Measurements from ENCODE around the gene RINL.

DNA sequence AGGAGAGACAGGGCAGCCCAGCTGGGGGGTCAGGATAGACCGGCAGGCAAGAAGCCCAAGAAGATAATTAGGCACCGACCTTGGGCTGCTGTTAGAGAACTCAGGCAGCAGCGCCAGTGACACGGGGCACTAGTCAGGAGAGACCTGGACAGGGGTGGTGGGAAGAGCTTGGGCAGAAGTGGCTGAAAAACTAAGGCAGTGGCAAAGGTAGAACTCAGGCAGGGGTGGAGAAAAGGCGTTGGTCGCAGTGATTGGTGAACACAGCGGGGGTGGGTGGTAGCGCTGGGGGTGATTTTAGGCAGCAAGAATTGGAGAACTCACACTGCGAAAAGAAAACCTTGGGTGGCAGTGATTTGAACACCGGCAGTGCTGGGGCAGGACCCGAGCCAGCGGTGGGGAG lies 29.6 kb upstream of the RINL start:
- TF ChIP-seq, protein P1, sequence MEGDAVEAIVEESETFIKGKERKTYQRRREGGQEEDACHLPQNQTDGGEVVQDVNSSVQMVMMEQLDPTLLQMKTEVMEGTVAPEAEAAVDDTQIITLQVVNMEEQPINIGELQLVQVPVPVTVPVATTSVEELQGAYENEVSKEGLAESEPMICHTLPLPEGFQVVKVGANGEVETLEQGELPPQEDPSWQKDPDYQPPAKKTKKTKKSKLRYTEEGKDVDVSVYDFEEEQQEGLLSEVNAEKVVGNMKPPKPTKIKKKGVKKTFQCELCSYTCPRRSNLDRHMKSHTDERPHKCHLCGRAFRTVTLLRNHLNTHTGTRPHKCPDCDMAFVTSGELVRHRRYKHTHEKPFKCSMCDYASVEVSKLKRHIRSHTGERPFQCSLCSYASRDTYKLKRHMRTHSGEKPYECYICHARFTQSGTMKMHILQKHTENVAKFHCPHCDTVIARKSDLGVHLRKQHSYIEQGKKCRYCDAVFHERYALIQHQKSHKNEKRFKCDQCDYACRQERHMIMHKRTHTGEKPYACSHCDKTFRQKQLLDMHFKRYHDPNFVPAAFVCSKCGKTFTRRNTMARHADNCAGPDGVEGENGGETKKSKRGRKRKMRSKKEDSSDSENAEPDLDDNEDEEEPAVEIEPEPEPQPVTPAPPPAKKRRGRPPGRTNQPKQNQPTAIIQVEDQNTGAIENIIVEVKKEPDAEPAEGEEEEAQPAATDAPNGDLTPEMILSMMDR (IDR thresholded peaks at IDR 0.05; ENCODE audit: control extremely low read depth in 1 of 3, insufficient read depth in 1 of 3, low read depth in 1 of 3, low read length in 3 of 3), result no peak
- TF ChIP-seq YY1 (IDR thresholded peaks at IDR 0.05; ENCODE audit: low read depth, low read length) (no peak), NRF1 (IDR thresholded peaks at IDR 0.05; ENCODE audit: low read depth, low read length) (no peak), EZH2 (IDR thresholded peaks at IDR 0.05; ENCODE audit: low read depth, low read length, severe bottlenecking) (no peak), TCF12 (IDR thresholded peaks at IDR 0.05; ENCODE audit: low read depth, low read length) (no peak), SIRT6 (IDR thresholded peaks at IDR 0.05; ENCODE audit: low read length) (no peak), JUN (IDR thresholded peaks at IDR 0.05; ENCODE audit: low read depth, low read length) (no peak), SIN3A (conservative IDR thresholded peaks at IDR 0.05 in 1 of 2, IDR thresholded peaks at IDR 0.05 in 1 of 2; ENCODE audit: low read depth in 1 of 2, low read length in 2 of 2) (no peak), POLR2A (IDR thresholded peaks at IDR 0.05; ENCODE audit: control extremely low read depth in 1 of 2, low read depth in 2 of 2, low read length in 2 of 2) (no peak), SP1 (IDR thresholded peaks at IDR 0.05; ENCODE audit: low read depth, low read length) (no peak), MAFK (IDR thresholded peaks at IDR 0.05; ENCODE audit: low read depth, low read length) (no peak), ZNF274 (IDR thresholded peaks at IDR 0.05; ENCODE audit: borderline replicate concordance, extremely low read depth, low read length) (no peak), TBP (IDR thresholded peaks at IDR 0.05; ENCODE audit: low read depth, low read length) (no peak)
- TF ChIP-seq, protein P2, sequence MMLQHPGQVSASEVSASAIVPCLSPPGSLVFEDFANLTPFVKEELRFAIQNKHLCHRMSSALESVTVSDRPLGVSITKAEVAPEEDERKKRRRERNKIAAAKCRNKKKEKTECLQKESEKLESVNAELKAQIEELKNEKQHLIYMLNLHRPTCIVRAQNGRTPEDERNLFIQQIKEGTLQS (IDR thresholded peaks at IDR 0.05; ENCODE audit: insufficient read depth, low read depth, low read length), result no peak

Data from H1 (cell line).